Stimulated activated CD8-positive, alpha-beta memory T cell treated with anti-CD3 and anti-CD28 coated beads, Interleukin-4, amount 100 ng/mL, for 1 hour (primary cell): Measurements from ENCODE around the gene LMOD2.
"Not testable (repeated sequence)": the region's sequence is repeated elsewhere in the genome, so short reads cannot be mapped to it uniquely, and the experiment has no call there.

Experiments used
- DNase-seq, 2 donors: peaks; one replicate each; pipeline ENCODE4 v3.0.0-alpha.2; 2020; ENCODE audit warnings: low read depth in 2 of 2, low spot score in 1 of 2

LMOD2 gene

DNA sequence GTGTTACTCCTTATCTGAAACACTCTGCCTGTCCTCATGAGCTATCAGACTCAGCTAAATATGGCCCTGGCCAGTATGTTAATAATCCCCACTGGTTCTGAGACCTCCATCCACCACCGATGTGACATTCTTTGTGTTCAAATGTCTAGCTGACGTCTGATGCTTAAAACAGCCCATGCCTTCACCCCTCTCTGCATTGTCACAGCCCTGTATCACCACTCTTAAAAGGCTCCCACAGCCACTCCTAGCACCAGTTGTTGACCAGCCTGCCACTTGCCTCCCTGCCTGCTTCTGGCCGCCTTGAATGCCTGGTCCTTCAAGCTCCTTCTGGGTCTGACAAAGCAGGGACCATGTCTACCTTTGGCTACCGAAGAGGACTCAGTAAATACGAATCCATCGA, at the start of gene LMOD2:
LMOD2 (plus strand) TSS at position 253 of the 400 bp plus-strand sequence; CDS start at position 351, 98 bp downstream.
- DNase-seq, result no peak

- DNase-seq, result no peak
Measured at GRCh38 chr7:123607423-123607975, 48.2 kb upstream of the LMOD2 start.

GRCh38 chr7:123608991-123609882, 46.4 kb upstream of the LMOD2 start:
- no peak for DNase-seq

GRCh38 chr7:123609883-123610239, 45.8 kb upstream of the LMOD2 start:
- no peak for DNase-seq

GRCh38 chr7:123612024-123612423, 43.6 kb upstream of the LMOD2 start:
- no peak for DNase-seq

GRCh38 chr7:123615344-123615743, 40.3 kb upstream of the LMOD2 start:
- DNase-seq, result no peak

DNA sequence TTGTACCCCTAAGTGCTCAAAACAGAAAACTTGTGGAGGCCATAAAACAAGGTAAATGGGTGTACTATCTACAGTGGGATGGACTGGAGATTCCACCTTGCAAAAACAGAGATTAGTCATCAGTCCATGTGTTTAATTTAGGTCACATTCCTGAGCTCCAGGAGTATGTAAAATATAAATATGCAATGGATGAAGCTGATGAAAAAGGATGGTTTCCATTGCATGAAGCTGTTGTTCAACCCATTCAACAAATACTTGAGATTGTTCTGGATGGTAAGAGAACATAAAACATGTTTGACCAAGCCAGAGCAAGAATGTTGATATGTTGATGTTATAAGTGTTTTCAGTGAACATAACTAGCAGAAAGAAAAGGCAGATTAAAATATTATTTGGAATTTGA, 39.4 kb upstream of the LMOD2 start:
- no peak for DNase-seq

- DNase-seq, result no peak
Measured at GRCh38 chr7:123621707-123622106, 34.0 kb upstream of the LMOD2 start.

- no peak for DNase-seq
Measured at GRCh38 chr7:123622660-123623386, 32.8 kb upstream of the LMOD2 start.

DNA sequence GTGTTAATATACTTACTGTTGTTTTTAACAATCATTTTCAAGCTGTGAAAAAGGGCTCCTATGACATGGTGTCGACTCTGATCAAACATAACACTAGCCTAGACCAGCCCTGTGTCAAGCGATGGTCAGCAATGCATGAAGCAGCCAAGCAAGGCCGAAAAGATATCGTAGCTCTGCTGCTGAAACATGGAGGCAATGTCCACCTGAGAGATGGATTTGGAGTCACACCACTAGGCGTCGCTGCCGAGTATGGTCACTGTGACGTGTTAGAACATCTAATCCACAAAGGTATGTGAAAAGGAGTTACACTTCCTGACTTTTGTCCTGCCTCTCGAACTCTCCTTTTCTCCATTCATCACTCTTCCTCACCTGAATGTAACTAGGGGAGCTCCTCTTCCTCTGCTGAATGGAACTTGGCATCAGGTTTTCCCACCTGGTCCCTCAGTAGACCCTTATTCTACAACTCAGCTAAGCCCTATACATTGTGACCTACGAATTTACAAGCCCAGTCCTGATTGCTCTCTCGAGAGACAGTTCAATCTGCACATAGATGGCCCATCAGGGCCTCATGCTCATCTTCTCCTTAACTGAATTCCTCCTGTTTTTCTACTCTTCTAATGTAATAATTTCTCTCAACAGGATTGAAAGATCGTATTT, 31.0 kb upstream of the LMOD2 start:
- peak; percentile 11 to 18 for DNase-seq

- no peak for DNase-seq
Measured at GRCh38 chr7:123625254-123625653, 30.4 kb upstream of the LMOD2 start.

DNA sequence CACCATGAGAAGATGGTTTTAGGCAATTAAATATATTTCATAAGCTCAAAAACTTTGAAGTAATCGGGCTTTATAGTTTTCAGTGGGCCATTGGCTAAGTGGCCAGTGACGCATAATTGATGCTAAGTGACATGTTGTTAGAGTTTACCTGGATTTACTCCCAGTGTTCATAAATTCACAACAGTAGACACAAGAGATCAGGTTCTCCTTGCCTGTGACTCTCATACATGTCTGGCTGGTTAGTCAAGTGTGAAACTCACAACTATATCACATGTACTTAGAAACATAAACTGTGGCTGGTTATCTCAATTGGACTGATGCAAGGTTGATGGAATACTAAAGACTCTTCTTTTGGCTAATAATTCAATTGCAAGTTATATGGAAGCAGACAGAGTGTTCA, 27.8 kb upstream of the LMOD2 start:
- DNase-seq, result no peak

- DNase-seq, result no peak
Measured at GRCh38 chr7:123628829-123629228, 26.8 kb upstream of the LMOD2 start.

DNA sequence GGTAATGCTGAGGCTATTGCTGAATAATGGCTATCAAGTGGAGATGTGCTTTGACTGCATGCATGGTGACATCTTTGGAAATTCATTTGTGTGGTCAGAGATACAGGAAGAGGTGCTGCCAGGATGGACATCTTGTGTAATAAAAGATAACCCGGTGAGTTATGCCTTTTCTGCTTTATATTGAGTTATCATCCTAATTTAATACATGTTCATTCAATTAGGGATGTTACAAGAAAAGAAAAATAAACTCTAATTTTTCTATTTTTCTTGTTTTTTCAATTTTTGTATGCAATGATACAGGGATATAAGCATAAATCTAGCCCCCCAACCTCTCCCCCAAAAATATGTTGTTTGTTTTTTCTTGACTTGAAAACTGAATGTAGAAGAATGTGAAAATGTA, 26.4 kb upstream of the LMOD2 start:
- DNase-seq, result no peak

- no peak for DNase-seq
Measured at GRCh38 chr7:123632808-123633207, 22.9 kb upstream of the LMOD2 start.

GRCh38 chr7:123633553-123633952, 22.1 kb upstream of the LMOD2 start:
- no peak for DNase-seq

GRCh38 chr7:123634011-123634573, 21.6 kb upstream of the LMOD2 start:
- DNase-seq, result not testable (repeated sequence)

DNA sequence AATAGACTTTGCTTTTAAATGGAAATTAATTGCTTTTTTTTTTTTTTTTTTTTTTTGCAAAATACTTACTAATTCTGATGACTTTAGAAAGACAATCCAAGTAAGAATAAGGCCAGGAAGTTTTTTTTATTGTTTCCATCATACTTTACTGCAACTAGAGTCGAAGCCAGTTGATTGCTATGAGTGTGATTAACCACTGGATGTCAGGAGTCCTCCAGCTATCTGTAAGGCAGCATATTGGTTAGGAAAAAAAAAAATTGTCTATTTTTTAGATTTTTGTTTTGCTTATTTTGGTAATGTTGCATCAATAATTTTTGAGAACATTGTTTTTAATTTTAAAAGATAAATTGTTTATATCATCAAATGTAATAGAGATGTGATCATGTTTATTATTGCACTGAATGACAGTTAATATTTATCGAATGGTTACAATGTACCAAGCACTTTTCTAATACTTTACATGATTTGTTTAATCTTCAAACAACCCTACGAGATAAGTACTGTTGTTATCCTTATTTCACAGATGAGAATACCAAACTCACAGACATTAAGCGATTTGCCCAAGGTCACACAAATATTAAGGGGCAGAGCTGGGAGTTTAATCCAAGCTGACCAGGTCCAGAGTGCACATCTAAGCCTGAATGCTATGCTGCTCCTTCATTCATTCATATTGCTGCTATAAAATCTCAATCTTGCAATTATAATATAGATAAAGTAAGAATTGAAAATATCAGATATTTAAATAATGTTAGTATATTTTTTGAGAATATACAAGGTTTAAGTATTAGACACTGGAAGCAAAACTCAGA, 19.9 kb upstream of the LMOD2 start:
- DNase-seq, result no peak

GRCh38 chr7:123637203-123637602, 18.5 kb upstream of the LMOD2 start:
- DNase-seq, result no peak

- DNase-seq, result no peak
Measured at GRCh38 chr7:123637878-123638277, 17.8 kb upstream of the LMOD2 start.
